ENCODE measurements around the gene CEP112. TPM values are rescaled to one million over a fixed set of nuclear protein-coding genes. Genes with fewer than 3 reads are reported as not detected.

Gene CEP112
- total RNA-seq, 1 donor from 2014 or later: 5.1 TPM

DNA sequence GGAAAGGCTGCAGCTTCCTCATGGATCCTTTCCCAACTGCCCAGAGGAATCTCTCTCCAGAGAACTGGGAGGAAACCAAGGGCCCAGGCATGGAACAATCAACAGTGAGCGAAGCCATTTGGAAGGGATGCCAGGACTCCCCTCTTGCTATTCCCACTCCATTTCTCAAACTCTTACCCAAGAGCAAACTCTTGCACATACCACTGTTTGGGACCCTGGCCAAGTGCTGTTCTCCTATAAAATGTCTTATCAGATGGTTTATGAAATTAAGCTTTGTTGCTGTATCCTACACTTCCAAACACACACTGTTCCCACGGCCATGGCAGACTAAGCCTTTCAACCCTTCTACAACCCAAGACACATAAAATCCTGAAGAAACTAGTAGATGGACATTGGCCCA, 582.2 kb downstream of the CEP112 start:
- intact Hi-C loops (cut with micrococcal nuclease): no loop called here

DNA sequence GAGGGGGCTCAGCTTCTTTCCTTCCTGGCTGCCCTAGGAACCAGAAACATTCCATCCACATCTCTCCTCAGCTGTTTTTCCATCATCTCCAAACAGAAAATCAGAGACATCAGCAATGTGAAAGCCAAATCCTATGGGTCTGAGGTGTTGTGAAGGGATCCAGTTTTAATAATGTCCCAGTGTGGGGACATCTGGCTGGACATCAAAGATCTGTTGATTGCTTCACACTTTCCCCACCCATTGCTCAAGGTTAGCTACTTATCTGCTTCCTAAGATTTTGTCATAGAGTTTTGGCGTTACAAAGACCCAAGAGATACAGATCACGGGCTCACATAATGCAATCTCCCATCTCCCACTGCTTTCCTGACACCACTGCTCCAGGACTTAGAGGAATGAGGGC, 582.6 kb downstream of the CEP112 start:
- intact Hi-C loops (cut with micrococcal nuclease): no loop called here

DNA sequence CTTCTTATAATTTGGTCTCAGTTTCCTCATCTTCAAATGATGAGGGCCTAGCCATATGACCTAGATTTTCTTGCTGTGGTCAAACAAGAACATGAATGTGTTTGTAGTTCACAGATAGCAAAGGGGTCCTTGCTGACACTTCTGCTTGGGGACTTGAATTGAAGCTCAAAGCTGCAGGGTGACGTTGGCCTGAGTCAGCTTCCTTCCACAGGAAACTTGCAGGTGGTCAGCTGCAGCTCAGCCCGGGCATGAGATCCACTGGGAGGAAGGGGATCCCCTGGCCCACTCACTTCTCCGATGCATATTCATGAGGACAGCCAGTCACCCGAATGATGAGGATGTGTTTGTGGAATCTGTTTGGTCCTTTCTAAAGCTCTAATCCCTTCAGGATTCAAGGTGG, 587.9 kb downstream of the CEP112 start:
- intact Hi-C loops (cut with micrococcal nuclease): no loop called here

DNA sequence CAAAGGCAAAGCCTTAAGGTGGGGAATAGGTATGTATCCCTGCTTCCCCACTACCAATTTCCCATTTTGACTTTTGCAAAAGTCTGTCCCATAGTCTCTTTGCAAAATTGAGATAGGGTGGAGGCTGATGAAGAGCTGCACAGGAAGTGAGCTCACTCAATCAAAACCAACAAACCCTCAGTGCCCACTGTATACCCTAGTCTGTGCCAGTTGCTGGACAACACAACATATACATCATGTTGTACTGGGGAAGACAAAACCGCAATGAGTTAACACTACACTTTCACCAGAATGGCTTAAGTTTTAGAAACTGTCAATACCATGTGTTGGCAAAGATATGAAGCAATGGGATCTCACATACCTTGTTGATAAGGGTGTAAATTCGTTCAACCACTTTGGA, 590.1 kb downstream of the CEP112 start:
- intact Hi-C loops (cut with micrococcal nuclease): no loop called here

DNA sequence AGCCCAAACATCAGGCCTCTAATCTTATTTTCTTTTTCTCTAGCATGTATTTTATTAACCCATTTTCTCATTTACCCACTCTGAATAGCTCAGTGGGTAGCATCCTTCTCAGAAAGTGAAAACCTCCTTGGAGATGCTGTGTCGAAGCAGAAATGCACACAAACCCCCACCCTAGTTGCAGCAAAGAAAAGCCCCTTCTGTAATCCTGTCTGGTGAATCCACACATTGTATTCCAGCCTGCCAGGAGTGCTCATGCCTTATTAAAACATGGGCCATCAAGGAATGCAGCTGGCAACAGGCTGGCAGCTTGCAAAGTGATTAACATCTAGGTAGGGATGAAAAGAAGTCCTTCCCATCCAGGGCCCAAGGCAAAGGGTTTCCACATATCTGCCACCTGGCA, 590.8 kb downstream of the CEP112 start:
- intact Hi-C loops (cut with micrococcal nuclease): no loop called here

DNA sequence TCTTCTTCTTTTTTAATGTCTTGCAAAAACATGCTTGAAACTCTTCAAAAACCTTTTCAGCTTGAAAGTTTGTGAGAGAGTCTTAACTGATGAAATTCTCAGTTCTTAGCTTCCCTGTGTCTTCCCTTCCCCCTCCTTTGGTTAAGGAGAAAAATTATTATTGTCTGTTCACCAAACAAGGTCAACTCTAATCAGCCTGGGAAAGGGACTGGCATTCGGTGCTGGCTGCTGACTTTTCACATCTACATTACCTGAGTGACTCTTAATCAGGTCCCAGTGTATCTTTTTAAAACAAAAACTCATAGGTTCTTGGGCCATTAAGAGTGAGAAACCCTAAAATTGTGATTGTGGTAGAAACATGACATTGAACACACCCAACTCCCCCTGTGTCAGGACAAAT, 591.4 kb downstream of the CEP112 start:
- intact Hi-C loops (cut with micrococcal nuclease): no loop called here

DNA sequence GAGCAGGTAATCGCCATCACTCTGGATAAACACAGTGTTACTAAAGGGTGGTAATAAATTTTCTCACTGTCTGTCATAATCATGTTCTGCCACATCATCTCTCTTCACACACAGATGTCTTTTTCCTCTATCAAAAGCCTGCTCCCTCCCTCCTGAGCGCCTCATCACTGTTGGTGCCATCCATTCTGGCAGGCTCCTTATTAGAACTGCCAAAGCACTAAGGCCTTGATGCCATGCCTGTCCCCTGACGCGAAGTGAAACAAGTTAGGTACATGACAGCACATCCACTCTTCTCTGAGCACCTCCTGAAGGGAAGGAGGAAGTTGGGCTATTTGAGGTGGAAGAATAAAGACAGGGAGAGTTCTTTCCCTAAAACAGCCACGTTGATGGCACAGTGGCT, 592.3 kb downstream of the CEP112 start:
- intact Hi-C loops (cut with micrococcal nuclease): no loop called here

DNA sequence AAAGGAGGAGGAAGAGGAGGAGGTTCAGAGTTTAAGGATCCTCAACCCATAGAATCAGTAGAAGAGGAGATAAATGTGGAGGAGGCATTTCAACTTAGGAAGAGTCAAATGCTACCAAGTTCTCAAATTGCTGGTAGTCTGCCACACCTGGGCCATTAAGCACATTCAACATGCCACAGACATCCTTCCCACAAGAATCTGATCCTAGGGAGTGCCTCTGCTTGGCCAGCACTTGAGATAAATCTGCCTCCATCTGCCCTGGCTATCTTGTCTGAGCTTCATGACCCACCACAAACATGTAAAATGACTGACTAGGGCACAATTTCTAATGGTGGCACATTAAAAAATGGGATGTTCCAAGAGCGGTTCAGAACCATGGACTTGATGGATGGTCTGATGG, 593.2 kb downstream of the CEP112 start:
- intact Hi-C loops (cut with micrococcal nuclease): no loop called here

DNA sequence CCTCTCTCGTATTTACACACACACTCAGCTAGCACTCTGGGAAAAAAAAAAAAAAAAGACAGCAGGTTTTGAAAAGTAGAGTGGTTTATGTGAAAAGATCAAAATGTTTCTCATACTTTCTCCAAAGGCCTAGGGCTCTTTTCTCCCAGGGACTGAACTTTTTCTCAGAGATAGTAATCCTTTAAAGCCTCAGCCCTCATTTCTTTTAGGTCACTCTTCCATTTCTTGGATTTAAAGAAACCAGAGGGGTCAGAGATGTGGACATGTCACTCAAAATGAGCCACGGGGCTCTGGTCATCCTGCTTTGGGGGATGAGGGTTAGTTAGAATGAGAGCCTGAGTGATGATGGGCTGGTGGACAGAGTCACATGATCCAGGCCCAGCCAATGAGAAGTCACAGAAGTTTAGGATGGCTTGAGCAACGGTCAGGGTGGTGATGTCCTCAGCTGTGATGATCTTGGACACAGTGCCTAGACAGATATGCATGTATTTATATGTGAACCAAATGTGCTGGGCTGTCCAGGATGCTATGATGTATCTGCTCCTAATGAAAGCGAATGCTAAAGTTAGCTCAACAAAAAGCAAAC, 596.8 kb downstream of the CEP112 start:
- intact Hi-C loops (cut with micrococcal nuclease): no loop called here

DNA sequence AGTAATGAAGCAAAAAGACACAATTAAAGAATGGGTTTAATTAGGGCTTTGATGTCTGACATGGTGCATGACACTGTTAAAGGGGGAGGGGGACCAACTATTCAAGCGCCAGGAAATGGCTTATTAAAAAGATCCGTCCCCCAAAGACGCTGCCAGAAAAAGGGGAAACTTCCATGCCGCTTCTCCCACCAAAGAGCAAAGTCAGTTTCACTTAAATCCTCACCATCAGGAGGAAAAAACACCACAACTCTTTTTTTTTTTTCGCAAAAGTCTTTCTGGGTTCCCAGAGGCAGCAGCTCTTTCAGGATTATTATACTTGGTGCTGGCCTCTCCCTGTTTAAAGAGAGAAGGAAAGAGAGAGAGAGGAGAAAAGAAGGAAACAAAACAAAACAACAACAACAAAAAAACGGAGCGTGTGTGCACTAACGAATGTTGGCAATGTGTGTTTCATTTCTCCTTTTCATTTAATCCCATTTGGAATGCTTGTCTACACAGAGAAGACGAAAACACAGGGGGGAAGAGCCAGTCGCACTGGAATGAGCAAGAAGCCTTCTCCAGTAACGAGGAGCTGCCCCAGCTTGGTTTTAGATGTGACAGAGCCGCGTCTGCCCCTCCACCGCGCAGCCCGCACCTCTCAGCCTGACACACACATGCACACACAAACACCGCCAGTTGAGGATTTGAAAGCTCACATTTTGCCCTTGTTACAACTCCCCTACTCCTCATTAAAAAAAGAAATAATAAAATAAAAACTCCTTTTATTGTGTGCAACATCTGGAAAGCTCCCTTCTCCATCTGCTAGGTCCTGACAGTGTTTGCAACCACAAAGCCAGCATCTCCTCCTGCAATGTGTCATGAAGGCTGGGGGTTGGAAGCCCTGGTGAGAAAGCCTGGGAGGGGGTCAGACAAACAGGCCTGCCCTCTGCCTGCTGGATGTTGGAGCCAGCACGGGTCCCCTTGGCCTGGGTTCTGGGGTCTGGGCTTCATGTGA, 597.8 kb downstream of the CEP112 start:
- intact Hi-C loops (cut with micrococcal nuclease): no loop called here

DNA sequence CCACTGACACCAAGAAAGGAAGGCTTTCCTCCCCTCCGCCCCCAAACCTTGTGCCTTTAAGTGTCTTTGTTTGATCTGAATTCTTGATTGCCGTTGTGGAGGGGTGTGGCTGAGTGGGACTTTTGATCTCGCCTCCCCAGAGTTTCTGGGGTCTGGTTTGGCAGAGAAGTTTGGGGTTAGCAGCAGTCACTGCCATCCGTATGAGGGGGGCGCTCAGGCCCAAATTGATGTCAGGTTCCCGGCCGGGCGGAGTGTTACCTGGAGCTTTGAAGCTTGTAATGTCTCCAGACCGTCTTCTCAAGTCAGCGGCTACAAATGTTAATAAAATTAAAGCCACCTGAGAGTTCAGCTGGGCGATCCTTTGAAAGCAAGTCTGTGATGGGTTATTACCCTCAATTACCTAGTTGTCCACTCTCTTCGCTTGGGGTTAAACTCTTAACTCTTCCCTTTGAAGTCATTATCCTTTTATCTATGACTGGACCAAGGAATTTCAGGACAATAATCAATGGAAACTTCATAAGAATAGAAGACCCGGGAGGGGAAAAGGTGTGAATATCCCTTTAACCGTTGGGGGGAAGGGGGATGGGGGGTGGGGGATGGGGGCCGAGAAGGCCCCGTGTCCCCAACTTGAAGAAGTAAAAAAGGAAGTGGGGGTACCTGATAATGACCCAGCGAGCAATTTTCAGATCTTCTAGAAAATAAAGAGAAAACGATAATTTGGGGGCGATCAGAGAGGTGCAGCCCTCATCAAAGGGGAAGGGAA, 598.7 kb downstream of the CEP112 start:
- intact Hi-C loops (cut with micrococcal nuclease): no loop called here

DNA sequence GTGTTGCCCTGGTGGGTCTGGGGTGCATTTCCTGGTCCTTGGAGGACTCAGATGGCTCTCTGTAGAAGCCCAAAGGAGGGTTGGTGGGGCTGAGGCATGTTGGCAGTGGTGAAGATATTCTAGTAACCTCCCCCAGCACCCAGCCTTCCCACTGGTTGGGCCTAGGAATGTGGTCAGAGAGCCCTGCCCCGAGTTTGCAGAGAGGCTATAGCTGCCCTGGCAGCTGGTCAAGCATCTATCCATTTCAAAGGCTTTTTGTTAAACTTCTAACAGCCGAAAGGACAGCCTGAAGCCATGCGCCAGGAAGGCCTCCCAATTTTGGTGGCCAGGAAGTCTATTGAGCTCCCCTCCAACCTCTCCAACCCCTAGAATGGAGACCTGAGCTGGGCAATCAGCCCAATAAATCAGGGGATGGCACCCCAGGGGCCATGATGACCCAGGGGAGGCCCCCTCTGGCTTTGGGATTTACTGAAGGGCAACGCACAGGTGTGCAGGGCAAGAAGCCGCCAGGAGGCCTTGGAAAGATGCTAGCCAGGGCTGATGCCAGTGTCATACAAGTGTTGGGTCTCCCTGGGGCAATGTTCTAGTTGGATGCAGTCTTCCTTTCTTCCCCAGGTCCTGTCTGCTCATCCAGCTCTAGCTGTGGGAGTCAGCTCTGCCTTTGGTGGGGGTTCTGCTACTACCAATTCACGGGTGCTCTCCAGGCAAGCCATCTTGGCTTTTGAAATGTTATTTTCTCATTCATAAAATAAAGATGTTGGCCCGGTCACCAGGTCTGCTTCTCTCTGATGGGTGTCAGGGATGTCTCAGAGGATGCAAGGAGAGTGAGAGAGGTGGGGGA, 599.6 kb downstream of the CEP112 start:
- intact Hi-C loops (cut with micrococcal nuclease): no loop called here

DNA sequence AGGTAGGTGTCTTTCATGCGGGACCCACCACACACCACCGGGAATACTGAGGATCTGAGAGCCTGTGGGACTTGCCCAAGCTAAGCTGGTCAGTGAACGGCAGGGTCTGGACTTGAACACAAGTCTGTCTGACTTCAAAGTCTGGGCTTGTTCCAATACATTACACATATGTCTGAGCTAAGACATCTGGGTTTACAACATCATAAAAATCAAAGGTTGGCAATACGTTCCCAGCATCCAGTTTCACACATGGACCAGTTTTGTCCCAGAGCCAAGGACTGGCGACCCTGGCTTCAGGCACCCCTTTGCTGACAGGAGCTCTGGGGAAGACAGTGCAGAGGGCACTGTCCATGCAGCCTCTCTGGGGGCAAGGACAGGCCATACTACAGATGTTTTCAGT, 602.6 kb downstream of the CEP112 start:
- intact Hi-C loops (cut with micrococcal nuclease): no loop called here

DNA sequence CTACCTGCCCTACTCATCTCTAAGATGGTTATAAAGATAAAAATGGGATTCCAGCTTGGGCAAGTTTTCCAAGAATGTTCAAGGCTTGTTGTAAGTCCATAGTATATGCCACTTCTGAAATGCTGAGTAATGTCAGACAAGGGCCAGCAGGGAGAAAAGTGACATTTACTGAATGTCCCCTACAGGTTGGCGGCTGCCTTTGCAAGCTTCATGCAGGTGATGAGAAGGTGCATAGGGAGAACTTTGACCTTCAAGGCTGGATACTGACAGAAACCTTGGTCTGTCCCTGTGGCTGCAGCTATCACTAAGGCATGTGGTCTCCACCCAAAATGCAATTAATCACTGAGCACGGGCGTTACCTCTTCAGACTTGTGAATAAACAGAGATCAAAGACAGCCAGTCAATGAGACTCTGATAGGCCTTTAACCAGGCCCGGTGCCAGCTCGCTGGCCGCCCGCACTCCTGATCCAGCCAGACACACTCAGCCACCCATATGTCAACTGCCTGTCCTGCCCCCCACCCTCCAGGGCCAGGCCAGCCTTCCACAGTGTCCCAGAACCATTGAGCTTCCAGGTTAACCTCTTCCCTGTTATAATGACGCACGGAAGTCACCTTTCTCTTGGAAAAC, 603.6 kb downstream of the CEP112 start:
- intact Hi-C loops (cut with micrococcal nuclease): no loop called here

DNA sequence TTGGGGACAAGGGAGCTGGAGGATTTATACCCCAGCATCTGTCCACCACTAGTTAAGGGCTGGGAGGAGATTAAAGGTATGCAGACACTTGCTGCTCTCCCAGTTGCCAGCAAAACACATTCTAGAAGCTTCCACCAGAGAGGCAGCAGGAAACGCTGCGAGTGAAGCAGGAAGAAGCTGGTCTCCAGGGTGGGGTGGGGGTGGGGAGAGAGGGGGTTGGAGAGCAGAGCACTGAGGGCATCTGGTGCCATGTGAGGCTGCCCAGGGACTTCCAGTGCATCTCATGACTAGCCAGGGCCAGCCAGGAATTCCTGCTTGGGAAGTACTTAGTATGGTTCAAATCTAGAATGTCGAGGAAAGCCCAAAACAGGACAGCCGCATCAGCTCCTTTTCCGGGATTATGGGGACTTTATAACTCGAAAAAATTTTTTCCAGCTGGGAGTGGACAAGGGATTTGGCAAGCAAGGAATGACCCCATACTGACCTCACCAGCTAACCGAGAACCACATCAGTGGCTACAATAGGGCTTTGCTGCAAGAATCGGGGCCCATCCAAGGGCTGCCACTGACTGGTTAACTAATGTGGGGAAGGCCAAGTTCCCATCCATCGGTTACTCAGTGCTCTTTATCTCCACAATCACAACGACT, 604.3 kb downstream of the CEP112 start:
- intact Hi-C loops (cut with micrococcal nuclease): no loop called here

DNA sequence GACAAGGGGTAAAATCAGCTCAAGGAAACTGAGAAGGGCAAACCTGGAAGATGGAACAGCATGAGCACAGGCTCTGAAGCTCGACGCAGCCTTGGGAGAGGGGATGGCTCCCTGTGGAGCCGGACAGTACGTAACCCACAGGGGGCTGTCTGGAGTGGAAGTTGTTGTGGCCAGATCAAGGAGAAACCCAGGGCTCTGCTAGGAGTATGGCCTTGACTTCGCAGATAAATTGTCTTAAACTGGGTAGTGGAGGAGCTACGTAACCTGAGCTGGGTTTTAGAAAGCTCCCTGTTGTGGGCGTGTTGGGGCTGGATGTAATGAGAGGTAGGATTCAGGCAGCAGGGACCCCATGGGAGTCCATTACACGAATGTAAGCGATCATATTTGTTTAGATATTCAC, 605.0 kb downstream of the CEP112 start:
- intact Hi-C loops (cut with micrococcal nuclease): no loop called here
